Bronchial epithelial cell (primary cell): ENCODE results near the gene TRAF3IP1. TPM values are rescaled to one million over a fixed set of nuclear protein-coding genes. Genes with fewer than 3 reads are reported as not detected.

Source experiments
- DNase-seq: peaks from one replicate; pipeline ENCODE4 v3.0.0-alpha.2; 2010; ENCODE audit warnings: low read depth
- FAIRE-seq: peaks from 2 replicates; lab custom pipeline; 2011; peaks lifted over from hg19 to GRCh38; lab: Jason Lieb, UNC
- H3K27me3 ChIP-seq: 2 replicates; pipeline ENCODE4 v1.5.1; 2011; ENCODE audit warnings: low read length; ENCODE audit not compliant: control insufficient read depth, insufficient read depth
- H3K36me3 ChIP-seq: 2 replicates; pipeline ENCODE4 v1.5.1; 2011; ENCODE audit warnings: low read length; ENCODE audit not compliant: control insufficient read depth, insufficient read depth
- H3K4me3 ChIP-seq: 2 replicates; pipeline ENCODE4 v1.5.1; 2011; ENCODE audit warnings: mild to moderate bottlenecking, low read depth, low read length, control low read depth
- total RNA-seq: library from RNA; depleted of rRNA; stranded (reverse); fragments of >200 nt; gene quantifications from 2 replicates; pipeline ENCODE4 v1.2.1, GENCODE V29; 2014
- TF ChIP-seq, protein P1 (sequence below): IDR thresholded peaks from 2 replicates; pipeline ENCODE4 v1.5.1; 2011; ENCODE audit warnings: mild to moderate bottlenecking, moderate library complexity, low read length, control low read depth, inconsistent platforms; ENCODE audit not compliant: insufficient read depth, severe bottlenecking

TRAF3IP1 gene
- total RNA-seq, 1 donor from 2014 or later: 9.2 TPM

DNA sequence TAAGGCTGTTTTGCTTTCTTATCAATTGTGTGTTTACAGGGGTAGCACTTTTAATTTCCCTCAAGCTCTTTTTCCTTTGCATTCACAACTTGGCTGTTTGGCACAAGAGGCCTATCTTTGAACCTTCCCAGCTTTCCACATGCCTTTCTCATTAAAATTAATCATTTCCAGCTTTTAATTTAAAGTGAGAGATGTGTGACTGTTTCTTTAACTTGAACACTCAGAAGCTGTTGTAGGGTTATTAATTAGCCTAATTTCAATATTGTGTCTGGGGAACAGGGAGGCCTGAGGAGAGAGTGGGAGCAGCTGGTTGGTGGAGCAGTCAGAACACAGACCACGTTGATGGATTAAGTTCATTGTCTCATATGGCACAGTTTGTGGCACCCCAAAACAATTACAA, 111.1 kb downstream of the TRAF3IP1 start:
- TF ChIP-seq, protein P1, sequence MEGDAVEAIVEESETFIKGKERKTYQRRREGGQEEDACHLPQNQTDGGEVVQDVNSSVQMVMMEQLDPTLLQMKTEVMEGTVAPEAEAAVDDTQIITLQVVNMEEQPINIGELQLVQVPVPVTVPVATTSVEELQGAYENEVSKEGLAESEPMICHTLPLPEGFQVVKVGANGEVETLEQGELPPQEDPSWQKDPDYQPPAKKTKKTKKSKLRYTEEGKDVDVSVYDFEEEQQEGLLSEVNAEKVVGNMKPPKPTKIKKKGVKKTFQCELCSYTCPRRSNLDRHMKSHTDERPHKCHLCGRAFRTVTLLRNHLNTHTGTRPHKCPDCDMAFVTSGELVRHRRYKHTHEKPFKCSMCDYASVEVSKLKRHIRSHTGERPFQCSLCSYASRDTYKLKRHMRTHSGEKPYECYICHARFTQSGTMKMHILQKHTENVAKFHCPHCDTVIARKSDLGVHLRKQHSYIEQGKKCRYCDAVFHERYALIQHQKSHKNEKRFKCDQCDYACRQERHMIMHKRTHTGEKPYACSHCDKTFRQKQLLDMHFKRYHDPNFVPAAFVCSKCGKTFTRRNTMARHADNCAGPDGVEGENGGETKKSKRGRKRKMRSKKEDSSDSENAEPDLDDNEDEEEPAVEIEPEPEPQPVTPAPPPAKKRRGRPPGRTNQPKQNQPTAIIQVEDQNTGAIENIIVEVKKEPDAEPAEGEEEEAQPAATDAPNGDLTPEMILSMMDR: no peak
- Histone ChIP-seq H3K27me3 (no peaks in the 10 kb centered on the region), H3K36me3 (peaks cover 17% of the 10 kb centered on the region), H3K4me3 (no peak overlapping the region)
- DNase-seq: no peak
- FAIRE-seq: no peak

DNA sequence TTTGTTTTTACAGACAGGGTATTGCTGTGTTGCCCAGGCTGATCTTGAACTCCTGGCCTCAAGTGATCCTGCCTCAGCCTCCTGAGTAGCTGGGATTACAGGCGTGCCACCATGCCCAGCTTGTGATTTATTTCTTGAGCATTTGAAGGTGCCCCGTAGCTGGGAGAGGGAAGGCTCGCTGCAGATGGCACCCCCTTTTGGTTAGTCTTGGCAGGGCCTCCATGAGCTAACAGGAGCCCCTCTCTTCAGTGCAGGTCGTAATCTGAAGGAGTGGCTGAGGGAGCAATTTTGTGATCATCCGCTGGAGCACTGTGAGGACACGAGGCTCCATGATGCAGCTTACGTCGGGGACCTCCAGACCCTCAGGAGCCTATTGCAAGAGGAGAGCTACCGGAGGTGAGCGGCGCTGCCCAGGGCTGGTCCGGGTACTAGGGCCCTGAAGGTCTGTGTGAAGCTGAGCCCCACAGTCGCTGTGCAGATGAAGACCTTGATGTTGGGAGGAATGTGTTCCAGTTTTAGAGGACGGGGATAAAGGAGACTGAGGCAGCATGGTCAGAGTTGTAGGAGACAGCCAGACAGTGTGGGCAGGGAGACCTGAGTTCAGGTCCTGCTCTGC, 113.1 kb downstream of the TRAF3IP1 start:
- TF ChIP-seq, protein P1: peak; percentile 4
- DNase-seq (no peak), FAIRE-seq (no peak)
- Histone ChIP-seq H3K27me3 (no peaks in the 10 kb centered on the region), H3K4me3 (no peak overlapping the region), H3K36me3 (peaks cover 21% of the 10 kb centered on the region)

DNA sequence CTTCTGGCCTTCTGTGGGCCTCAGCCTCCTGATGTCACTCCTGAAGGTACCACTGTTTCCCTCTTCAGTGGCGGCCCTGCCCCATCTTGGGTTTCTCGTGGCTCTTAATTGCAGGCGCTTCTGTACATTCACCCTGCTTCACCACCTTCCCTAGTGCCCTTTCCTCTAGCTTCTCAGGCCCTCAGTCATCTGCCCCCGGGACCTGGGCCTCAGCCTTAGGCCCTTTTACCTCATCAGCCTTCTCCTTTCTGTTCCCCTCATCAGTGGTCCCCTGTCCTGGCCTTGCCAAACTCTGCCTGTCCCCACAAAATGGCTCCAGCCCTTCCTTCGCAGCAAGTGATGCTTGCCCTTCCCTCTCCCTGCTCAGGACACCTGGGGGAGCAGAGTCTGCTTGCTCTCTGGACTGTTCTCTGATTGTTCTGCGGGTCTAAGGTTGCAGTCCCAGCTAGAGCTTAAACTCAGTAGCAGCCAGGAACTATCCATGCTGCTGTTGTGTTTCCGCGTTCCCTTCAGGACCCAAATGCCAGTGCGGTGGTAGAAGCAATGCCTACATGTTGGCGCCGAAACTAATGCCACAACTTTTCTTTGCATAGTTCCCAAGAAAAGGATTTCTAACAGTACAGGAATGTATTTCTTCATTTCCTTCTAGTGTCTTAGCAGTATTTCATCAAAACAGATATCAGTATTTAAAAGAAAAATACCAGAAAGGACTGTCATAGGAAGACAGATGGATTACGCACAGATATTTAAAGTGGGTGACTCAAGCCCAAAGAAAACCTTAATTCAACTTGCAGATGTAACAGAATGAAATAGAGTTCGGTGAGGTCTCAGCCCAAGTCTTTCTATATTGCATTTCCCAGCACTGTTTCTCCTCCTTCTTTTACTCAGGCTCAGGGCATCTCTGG, 113.9 kb downstream of the TRAF3IP1 start:
- Histone ChIP-seq H3K27me3 (no peaks in the 10 kb centered on the region), H3K36me3 (peaks cover 21% of the 10 kb centered on the region), H3K4me3 (no peak overlapping the region)
- FAIRE-seq: no peak
- peak; percentile 90 for DNase-seq
- TF ChIP-seq, protein P1: no peak

DNA sequence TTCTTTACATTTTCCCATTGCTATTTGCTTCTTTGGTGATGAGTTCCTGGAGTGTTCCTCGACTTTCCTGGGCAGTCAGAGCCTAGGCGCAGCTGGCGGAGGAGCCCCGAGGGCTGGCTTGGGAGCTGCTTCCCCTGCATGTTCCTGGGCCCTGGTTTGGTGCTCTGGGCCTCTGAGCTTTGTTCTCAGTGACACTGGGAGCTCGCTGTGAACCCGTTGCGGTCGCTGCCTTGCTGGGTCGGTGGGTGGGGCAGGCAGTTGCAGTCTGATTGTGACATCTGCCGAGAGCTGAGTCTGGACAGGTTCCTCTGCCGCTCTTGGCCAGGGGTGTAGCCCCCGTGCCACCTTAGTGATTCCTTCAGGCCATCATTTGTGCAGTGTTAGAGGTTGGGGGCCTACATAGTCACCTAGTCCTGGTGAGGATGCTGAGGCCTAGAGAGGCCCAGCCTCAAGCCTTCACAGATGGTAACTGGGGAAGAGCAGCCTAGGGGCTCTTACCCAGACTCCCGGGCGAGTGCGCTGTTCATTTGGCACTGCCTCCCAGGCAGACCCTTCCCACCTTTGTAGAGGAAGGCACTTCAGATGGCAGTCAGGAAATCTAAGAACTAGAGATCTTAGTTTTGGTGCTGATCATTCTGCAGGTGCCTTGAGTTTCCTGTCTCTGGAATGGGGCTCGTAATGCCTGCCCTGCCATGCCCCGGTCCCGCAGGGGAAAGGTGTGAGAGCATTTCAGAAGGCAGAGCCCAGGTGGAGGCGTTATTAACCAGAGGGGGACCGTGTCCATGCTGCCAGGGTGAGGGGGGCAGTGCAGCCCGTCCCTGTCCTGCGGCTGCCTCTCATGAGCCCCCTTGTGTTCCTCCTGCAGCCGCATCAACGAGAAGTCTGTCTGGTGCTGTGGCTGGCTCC, 114.8 kb downstream of the TRAF3IP1 start:
- Histone ChIP-seq H3K4me3 (no peak overlapping the region), H3K27me3 (no peaks in the 10 kb centered on the region), H3K36me3 (peaks cover 19% of the 10 kb centered on the region)
- FAIRE-seq (no peak), DNase-seq (peak; percentile 30)
- TF ChIP-seq, protein P1: no peak

DNA sequence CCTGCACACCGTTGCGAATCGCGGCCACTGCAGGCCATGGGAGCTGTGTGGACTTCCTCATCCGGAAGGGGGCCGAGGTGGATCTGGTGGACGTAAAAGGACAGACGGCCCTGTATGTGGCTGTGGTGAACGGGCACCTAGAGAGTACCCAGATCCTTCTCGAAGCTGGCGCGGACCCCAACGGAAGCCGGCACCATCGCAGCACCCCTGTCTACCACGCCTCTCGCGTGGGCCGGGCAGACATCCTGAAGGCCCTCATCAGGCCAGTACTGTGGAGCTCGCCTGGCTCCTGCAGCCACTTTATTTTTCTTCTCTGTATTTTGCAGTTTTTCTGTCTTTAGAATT, 115.4 kb downstream of the TRAF3IP1 start:
- peaks cover 19% of the 10 kb centered on the region for H3K36me3 ChIP-seq

More for the DNA sequence above, 115.4 kb downstream of the TRAF3IP1 start:
- DNase-seq (no peak), FAIRE-seq (no peak)
- Histone ChIP-seq H3K27me3 (no peaks in the 10 kb centered on the region), H3K4me3 (no peak overlapping the region)
- TF ChIP-seq, protein P1: no peak
